ENCODE results near the gene PRSS38.

PRSS38 gene

GRCh38 chr1:227884370-227885134 lies 69.1 kb downstream of the PRSS38 start:
- no peak for DNase-seq (ENCODE audit: low read depth in 1 of 2, low spot score in 1 of 2)

DNA sequence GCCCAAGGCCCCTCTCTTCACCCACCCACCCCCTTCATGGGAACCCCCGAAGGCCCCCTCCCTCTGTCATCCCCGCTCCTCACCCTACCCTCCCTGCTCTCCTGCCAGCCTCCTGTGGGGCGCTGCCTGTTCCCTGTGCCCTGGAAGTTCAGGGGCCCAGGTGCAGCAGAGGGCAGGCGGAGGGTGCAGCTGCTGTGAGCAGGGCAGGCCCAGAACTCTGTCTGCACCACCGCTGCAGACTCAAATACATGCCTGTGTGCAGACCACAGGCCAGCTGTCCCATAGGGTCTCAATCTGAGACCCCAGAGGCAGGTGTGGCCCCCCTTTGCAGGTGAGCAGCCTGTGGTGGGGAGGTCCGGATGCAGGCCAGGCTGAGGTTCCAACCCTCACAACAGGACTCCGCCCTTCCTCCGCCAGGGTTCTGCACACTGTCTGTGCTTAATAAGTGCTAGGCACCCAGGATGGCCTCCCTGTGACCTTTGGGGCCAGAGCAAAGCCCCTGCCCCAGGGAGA lies 69.7 kb downstream of the PRSS38 start:
- DNase-seq (ENCODE audit: low read depth in 1 of 2, low spot score in 1 of 2), result no peak
- Histone ChIP-seq H3K27me3 (ENCODE audit: insufficient read depth, poor library complexity, severe bottlenecking) (no peaks in the 10 kb centered on the region), H3K4me3 (replicated peaks; ENCODE audit: insufficient read depth, low read length) (no peak overlapping the region), H3K27ac (replicated peaks) (no peak overlapping the region)
- TF ChIP-seq GABPA (IDR thresholded peaks at IDR 0.05; ENCODE audit: low read depth), result no peak
- TF ChIP-seq, protein P1, sequence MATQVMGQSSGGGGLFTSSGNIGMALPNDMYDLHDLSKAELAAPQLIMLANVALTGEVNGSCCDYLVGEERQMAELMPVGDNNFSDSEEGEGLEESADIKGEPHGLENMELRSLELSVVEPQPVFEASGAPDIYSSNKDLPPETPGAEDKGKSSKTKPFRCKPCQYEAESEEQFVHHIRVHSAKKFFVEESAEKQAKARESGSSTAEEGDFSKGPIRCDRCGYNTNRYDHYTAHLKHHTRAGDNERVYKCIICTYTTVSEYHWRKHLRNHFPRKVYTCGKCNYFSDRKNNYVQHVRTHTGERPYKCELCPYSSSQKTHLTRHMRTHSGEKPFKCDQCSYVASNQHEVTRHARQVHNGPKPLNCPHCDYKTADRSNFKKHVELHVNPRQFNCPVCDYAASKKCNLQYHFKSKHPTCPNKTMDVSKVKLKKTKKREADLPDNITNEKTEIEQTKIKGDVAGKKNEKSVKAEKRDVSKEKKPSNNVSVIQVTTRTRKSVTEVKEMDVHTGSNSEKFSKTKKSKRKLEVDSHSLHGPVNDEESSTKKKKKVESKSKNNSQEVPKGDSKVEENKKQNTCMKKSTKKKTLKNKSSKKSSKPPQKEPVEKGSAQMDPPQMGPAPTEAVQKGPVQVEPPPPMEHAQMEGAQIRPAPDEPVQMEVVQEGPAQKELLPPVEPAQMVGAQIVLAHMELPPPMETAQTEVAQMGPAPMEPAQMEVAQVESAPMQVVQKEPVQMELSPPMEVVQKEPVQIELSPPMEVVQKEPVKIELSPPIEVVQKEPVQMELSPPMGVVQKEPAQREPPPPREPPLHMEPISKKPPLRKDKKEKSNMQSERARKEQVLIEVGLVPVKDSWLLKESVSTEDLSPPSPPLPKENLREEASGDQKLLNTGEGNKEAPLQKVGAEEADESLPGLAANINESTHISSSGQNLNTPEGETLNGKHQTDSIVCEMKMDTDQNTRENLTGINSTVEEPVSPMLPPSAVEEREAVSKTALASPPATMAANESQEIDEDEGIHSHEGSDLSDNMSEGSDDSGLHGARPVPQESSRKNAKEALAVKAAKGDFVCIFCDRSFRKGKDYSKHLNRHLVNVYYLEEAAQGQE (IDR thresholded peaks at IDR 0.05; ENCODE audit: insufficient replicate concordance, low read depth), result no peak
- TF ChIP-seq, protein P2, sequence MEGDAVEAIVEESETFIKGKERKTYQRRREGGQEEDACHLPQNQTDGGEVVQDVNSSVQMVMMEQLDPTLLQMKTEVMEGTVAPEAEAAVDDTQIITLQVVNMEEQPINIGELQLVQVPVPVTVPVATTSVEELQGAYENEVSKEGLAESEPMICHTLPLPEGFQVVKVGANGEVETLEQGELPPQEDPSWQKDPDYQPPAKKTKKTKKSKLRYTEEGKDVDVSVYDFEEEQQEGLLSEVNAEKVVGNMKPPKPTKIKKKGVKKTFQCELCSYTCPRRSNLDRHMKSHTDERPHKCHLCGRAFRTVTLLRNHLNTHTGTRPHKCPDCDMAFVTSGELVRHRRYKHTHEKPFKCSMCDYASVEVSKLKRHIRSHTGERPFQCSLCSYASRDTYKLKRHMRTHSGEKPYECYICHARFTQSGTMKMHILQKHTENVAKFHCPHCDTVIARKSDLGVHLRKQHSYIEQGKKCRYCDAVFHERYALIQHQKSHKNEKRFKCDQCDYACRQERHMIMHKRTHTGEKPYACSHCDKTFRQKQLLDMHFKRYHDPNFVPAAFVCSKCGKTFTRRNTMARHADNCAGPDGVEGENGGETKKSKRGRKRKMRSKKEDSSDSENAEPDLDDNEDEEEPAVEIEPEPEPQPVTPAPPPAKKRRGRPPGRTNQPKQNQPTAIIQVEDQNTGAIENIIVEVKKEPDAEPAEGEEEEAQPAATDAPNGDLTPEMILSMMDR (IDR thresholded peaks at IDR 0.05; ENCODE audit: insufficient read depth, low read length), result no peak
- TF ChIP-seq POLR2AphosphoS5 (IDR thresholded peaks at IDR 0.05; ENCODE audit: low read depth), result no peak
- TF ChIP-seq SPI1 (IDR thresholded peaks at IDR 0.05; ENCODE audit: borderline replicate concordance, low read depth), result no peak

More at GRCh38 chr1:227884370-227885134, 69.1 kb downstream of the PRSS38 start:
- Histone ChIP-seq H3K4me3 (replicated peaks; ENCODE audit: insufficient read depth, low read length) (no peak overlapping the region), H3K27me3 (ENCODE audit: insufficient read depth, poor library complexity, severe bottlenecking) (no peaks in the 10 kb centered on the region), H3K27ac (replicated peaks) (no peak overlapping the region)
- TF ChIP-seq POLR2AphosphoS5 (IDR thresholded peaks at IDR 0.05; ENCODE audit: low read depth) (no peak), SPI1 (IDR thresholded peaks at IDR 0.05; ENCODE audit: borderline replicate concordance, low read depth) (no peak), GABPA (IDR thresholded peaks at IDR 0.05; ENCODE audit: low read depth) (no peak)
- TF ChIP-seq, protein P2 (IDR thresholded peaks at IDR 0.05; ENCODE audit: insufficient read depth, low read length), result no peak
- TF ChIP-seq, protein P1 (IDR thresholded peaks at IDR 0.05; ENCODE audit: insufficient replicate concordance, low read depth), result no peak

- H3K27ac ChIP-seq (replicated peaks), result no peak overlapping the region
- TF ChIP-seq, protein P1 (IDR thresholded peaks at IDR 0.05; ENCODE audit: insufficient replicate concordance, low read depth), result no peak
- TF ChIP-seq GABPA (IDR thresholded peaks at IDR 0.05; ENCODE audit: low read depth) (no peak), SPI1 (IDR thresholded peaks at IDR 0.05; ENCODE audit: borderline replicate concordance, low read depth) (no peak), POLR2AphosphoS5 (IDR thresholded peaks at IDR 0.05; ENCODE audit: low read depth) (no peak)
- TF ChIP-seq, protein P2 (IDR thresholded peaks at IDR 0.05; ENCODE audit: insufficient read depth, low read length), result no peak
- no peak overlapping the region for H3K4me3 ChIP-seq (replicated peaks; ENCODE audit: insufficient read depth, low read length)
- no peak for DNase-seq (ENCODE audit: low read depth in 1 of 2, low spot score in 1 of 2)
- no peaks in the 10 kb centered on the region for H3K27me3 ChIP-seq (ENCODE audit: insufficient read depth, poor library complexity, severe bottlenecking)
Measured at GRCh38 chr1:227885648-227886502, 70.4 kb downstream of the PRSS38 start.
